Parathyroid adenoma (tissue), 2 donors: ENCODE results near the gene CPNE1.
A peak's percentile ranks its signal among the peaks of the same experiment; 100 is the strongest.

ENCODE experiments used
- H2AFZ ChIP-seq: fragments of 300-600 bp; sonication (generic); one replicate; pipeline ENCODE4 v1.7.0; 2017; ENCODE audit warnings: antibody characterized with exemption, mild to moderate bottlenecking
- H3K27ac ChIP-seq: fragments of 300-600 bp; sonication (generic); one replicate; pipeline ENCODE4 v1.7.0; 2017
- H3K27me3 ChIP-seq: fragments of 300-600 bp; sonication (generic); one replicate; pipeline ENCODE4 v1.7.0; 2017; ENCODE audit warnings: low read length; ENCODE audit not compliant: control insufficient read depth, insufficient read depth
- H3K36me3 ChIP-seq: fragments of 300-600 bp; sonication (generic); one replicate; pipeline ENCODE4 v1.7.0; 2017; ENCODE audit warnings: low read length; ENCODE audit not compliant: control insufficient read depth, insufficient read depth
- H3K4me1 ChIP-seq: fragments of 300-600 bp; sonication (generic); one replicate; pipeline ENCODE4 v1.7.0; 2017; ENCODE audit warnings: control low read depth
- H3K4me2 ChIP-seq: fragments of 300-600 bp; sonication (generic); one replicate; pipeline ENCODE4 v1.7.0; 2017; ENCODE audit warnings: low read length
- H3K4me3 ChIP-seq: fragments of 300-600 bp; sonication (generic); one replicate; pipeline ENCODE4 v1.7.0; 2017; ENCODE audit warnings: low read depth, low read length
- H3K79me2 ChIP-seq: fragments of 300-600 bp; sonication (generic); one replicate; pipeline ENCODE4 v1.7.0; 2017; ENCODE audit warnings: control low read depth
- H3K9ac ChIP-seq: fragments of 300-600 bp; sonication (generic); one replicate; pipeline ENCODE4 v1.7.0; 2017; ENCODE audit warnings: mild to moderate bottlenecking
- H3K9me3 ChIP-seq: fragments of 300-600 bp; sonication (generic); one replicate; pipeline ENCODE4 v1.7.0; 2017; ENCODE audit warnings: low read length; ENCODE audit not compliant: control insufficient read depth
- TF ChIP-seq, protein P1 (sequence below): fragments of 300-600 bp; sonication (generic); IDR thresholded peaks from one replicate; pipeline ENCODE4 v1.7.0; 2017; ENCODE audit warnings: antibody characterized with exemption, mild to moderate bottlenecking
- donor health status: primary hyperparathyroidism.

The CPNE1 gene

DNA sequence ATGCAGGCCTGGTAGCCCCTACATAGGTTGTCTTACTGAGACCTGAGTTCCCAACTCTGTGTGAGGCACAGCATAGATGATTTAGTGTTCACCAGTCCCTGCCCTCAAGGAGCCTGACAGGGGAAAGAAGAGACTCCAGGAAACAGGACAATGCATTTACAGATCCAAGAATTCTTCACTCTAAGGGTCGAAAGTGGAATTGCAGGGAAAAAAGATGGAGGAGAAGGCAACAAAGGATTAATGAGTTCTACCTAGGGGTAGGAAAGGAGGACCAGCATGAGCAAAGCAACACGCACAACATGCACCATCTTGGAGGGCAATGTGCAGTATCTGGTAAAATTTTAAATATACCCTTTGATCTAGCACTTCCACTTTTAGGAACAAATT, 43.1 kb downstream of the CPNE1 start:
- no peaks in the 10 kb centered on the region for H3K36me3 ChIP-seq
- H3K9ac ChIP-seq: no peak overlapping the region
- no peaks in the 10 kb centered on the region for H3K79me2 ChIP-seq
- peaks cover 4% of the 10 kb centered on the region for H3K4me1 ChIP-seq
- no peaks in the 10 kb centered on the region for H3K27me3 ChIP-seq
- no peaks in the 10 kb centered on the region for H3K9me3 ChIP-seq
- H2AFZ ChIP-seq: no peak overlapping the region
- no peak overlapping the region for H3K4me2 ChIP-seq
- TF ChIP-seq, protein P1, sequence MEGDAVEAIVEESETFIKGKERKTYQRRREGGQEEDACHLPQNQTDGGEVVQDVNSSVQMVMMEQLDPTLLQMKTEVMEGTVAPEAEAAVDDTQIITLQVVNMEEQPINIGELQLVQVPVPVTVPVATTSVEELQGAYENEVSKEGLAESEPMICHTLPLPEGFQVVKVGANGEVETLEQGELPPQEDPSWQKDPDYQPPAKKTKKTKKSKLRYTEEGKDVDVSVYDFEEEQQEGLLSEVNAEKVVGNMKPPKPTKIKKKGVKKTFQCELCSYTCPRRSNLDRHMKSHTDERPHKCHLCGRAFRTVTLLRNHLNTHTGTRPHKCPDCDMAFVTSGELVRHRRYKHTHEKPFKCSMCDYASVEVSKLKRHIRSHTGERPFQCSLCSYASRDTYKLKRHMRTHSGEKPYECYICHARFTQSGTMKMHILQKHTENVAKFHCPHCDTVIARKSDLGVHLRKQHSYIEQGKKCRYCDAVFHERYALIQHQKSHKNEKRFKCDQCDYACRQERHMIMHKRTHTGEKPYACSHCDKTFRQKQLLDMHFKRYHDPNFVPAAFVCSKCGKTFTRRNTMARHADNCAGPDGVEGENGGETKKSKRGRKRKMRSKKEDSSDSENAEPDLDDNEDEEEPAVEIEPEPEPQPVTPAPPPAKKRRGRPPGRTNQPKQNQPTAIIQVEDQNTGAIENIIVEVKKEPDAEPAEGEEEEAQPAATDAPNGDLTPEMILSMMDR: no peak
- H3K27ac ChIP-seq: no peak overlapping the region
- H3K4me3 ChIP-seq: no peak overlapping the region

GRCh38 chr20:35620818-35621559, 43.7 kb downstream of the CPNE1 start:
- no peak overlapping the region for H3K27ac ChIP-seq
- H3K79me2 ChIP-seq: no peaks in the 10 kb centered on the region
- H3K9me3 ChIP-seq: no peaks in the 10 kb centered on the region
- peaks cover 4% of the 10 kb centered on the region for H3K4me1 ChIP-seq
- H3K4me2 ChIP-seq: no peak overlapping the region
- H2AFZ ChIP-seq: no peak overlapping the region
- no peaks in the 10 kb centered on the region for H3K36me3 ChIP-seq
- no peaks in the 10 kb centered on the region for H3K27me3 ChIP-seq
- H3K4me3 ChIP-seq: no peak overlapping the region
- H3K9ac ChIP-seq: no peak overlapping the region
- TF ChIP-seq, protein P1: no peak

- Histone ChIP-seq H3K27ac (no peak overlapping the region), H3K9me3 (no peaks in the 10 kb centered on the region), H3K79me2 (no peaks in the 10 kb centered on the region), H3K27me3 (no peaks in the 10 kb centered on the region), H3K4me3 (peak overlapping the region; percentile 38), H2AFZ (peak overlapping the region; percentile 54), H3K4me1 (peaks cover 4% of the 10 kb centered on the region), H3K4me2 (peak overlapping the region; percentile 78), H3K9ac (no peak overlapping the region), H3K36me3 (no peaks in the 10 kb centered on the region)
- TF ChIP-seq, protein P1: peak; percentile 45
Measured at GRCh38 chr20:35619196-35620095, 45.3 kb downstream of the CPNE1 start.

DNA sequence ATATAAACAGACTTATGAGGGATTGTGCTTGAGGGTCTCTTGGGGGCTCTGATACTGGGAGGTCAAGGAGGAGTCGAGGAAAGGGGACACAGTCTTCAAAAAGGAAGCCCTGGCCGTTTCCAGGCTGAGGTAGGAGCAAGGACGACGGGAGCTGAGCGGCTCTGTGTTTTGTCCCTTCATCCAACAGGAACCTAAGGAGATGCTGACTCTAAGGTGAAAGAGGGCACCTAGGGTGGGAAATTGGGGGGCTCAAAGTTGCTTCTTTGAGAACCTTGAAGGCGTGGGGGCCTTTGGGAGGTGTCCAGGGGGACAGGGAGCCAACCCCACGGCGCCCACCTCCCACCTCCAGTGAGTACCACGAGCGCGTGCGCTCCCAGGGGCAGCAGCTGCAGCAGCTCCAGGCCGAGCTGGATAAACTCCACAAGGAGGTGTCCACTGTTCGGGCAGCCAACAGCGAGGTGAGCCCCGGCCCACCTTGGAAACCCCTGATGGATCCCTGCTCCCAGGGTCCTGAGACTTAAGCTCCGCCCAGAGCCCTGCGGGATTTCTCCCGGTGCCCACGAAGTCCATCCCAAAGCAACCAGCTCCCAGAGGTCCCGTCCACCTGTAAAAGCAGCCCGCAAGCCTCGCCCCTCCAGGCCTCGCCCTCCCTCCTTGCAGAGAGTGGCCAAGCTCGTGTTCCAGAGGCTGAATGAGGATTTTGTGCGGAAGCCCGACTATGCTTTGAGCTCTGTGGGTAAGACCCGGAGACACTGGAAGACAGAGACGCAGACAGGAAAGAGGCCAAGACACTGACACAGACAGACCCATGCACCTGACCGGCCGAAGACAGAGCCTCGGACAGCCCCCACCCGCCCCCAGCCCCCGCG, 46.2 kb downstream of the CPNE1 start:
- H3K4me3 ChIP-seq: peak overlapping the region; percentile 39
- H3K27ac ChIP-seq: peak overlapping the region; percentile 8
- H3K36me3 ChIP-seq: no peaks in the 10 kb centered on the region
- no peaks in the 10 kb centered on the region for H3K9me3 ChIP-seq
- no peaks in the 10 kb centered on the region for H3K27me3 ChIP-seq
- H2AFZ ChIP-seq: peak overlapping the region; percentile 53
- no peaks in the 10 kb centered on the region for H3K79me2 ChIP-seq
- no peak overlapping the region for H3K9ac ChIP-seq
- H3K4me1 ChIP-seq: peaks cover 4% of the 10 kb centered on the region
- H3K4me2 ChIP-seq: peak overlapping the region; percentile 77
- TF ChIP-seq, protein P1: no peak
